Prostate gland (tissue), 2 donors: Measurements from ENCODE around the gene PRRC2C.

ENCODE experiments used
- POLR2A ChIP-seq: fragments of 450-650 bp; IDR thresholded peaks from one replicate; pipeline ENCODE4 v1.6.1; 2016; ENCODE audit warnings: antibody characterized with exemption, mild to moderate bottlenecking
- POLR2AphosphoS5 ChIP-seq: sonication (generic); formaldehyde crosslinking; IDR thresholded peaks from one replicate; pipeline ENCODE4 v1.6.1; 2017; ENCODE audit warnings: antibody characterized with exemption
- TF ChIP-seq, protein P1 (sequence below), 4 experiments: fragments of 200-600 bp in 2 of 4; fragments of 450-650 bp in 2 of 4; sonication (generic) in 2 of 4; IDR thresholded peaks; 1 replicate in 3 of 4; 2 replicates in 1 of 4; pipeline ENCODE4 v1.5.1; 2016 to 2019; ENCODE audit warnings: antibody characterized with exemption in 4 of 4, mild to moderate bottlenecking in 2 of 4, moderate library complexity in 2 of 4

DNA sequence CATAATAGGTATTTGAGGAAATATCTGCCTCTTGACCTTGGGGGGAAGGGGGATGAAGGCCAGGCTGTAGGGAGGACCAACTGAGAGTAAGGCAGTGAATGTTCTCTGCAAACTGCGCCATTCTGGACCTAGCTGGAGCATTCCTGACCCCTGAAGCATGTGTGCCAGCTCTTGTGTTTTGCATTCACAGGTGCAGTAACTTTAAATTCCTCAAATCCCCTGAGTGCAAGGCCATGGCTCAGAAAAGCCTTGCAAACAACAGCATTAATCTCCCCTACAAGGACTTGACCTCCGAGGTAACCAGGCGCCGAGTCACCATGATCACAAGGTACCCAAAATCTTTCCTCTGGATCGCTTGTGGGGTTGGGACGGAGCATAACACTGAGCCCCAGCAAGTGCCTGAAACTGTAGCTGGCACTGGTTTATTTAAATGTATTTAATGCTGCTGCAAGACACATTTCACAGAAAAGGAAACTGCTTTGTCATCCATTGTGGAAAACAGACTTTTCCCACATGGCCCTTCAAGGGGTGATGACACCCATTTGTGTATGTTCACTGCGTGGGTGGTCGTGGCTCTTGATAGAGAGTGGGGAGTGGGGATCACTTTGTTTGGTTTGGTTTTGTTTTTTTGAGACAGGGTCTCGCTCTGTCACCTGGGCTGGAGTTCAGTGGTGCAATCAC, 138.5 kb downstream of the PRRC2C start:
- TF ChIP-seq, protein P1, sequence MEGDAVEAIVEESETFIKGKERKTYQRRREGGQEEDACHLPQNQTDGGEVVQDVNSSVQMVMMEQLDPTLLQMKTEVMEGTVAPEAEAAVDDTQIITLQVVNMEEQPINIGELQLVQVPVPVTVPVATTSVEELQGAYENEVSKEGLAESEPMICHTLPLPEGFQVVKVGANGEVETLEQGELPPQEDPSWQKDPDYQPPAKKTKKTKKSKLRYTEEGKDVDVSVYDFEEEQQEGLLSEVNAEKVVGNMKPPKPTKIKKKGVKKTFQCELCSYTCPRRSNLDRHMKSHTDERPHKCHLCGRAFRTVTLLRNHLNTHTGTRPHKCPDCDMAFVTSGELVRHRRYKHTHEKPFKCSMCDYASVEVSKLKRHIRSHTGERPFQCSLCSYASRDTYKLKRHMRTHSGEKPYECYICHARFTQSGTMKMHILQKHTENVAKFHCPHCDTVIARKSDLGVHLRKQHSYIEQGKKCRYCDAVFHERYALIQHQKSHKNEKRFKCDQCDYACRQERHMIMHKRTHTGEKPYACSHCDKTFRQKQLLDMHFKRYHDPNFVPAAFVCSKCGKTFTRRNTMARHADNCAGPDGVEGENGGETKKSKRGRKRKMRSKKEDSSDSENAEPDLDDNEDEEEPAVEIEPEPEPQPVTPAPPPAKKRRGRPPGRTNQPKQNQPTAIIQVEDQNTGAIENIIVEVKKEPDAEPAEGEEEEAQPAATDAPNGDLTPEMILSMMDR (IDR thresholded peaks at IDR 0.05), result no peak
- no peak for TF ChIP-seq POLR2AphosphoS5
- no peak for TF ChIP-seq POLR2A
